Upper lobe of left lung (tissue), 6 donors: ENCODE results near the gene EFCAB10. TPM values are rescaled to one million over a fixed set of nuclear protein-coding genes. Genes with fewer than 3 reads are reported as not detected.
"Not testable (repeated sequence)": the region's sequence is repeated elsewhere in the genome, so short reads cannot be mapped to it uniquely, and the experiment has no call there.

Experiments used
- ATAC-seq, 2 donors: fragments of 200-7000 bp; cut with Tn5 transposase; one replicate each; pipeline ENCODE4 v1.9.1; 2022; ENCODE audit warnings: mild to moderate bottlenecking in 2 of 2, moderate library complexity in 2 of 2; ENCODE audit not compliant: low FRiP score in 2 of 2
- DNase-seq, 2 donors: peaks; one replicate each; pipeline ENCODE4 v3.0.0-alpha.2; 2019 to 2020
- H3K27ac ChIP-seq, 4 donors: fragments of 200-600 bp; sonication (generic); one replicate each; pipeline ENCODE4 v1.5.1; 2016 to 2019
- H3K27me3 ChIP-seq, 4 donors: fragments of 200-600 bp; sonication (generic); one replicate each; pipeline ENCODE4 v1.5.1; 2017 to 2019
- H3K36me3 ChIP-seq, 4 donors: fragments of 200-600 bp; sonication (generic); one replicate each; pipeline ENCODE4 v1.5.1; 2016 to 2019
- H3K4me1 ChIP-seq, 4 donors: fragments of 200-600 bp; sonication (generic); one replicate each; pipeline ENCODE4 v1.5.1; 2018 to 2019
- H3K4me3 ChIP-seq, 4 donors: fragments of 200-600 bp; sonication (generic); one replicate each; pipeline ENCODE4 v1.5.1; 2017 to 2019; ENCODE audit warnings: mild to moderate bottlenecking in 2 of 4, moderate library complexity in 1 of 4
- H3K9me3 ChIP-seq, 4 donors: fragments of 200-600 bp; sonication (generic); one replicate each; pipeline ENCODE4 v1.5.1; 2018 to 2019
- EP300 ChIP-seq, 4 donors: sonication (generic); formaldehyde crosslinking; IDR thresholded peaks; one replicate each; pipeline ENCODE4 v1.5.1; 2017; ENCODE audit warnings: antibody characterized with exemption in 4 of 4, control low read depth in 2 of 4
- POLR2A ChIP-seq, 4 donors: fragments of 450-650 bp; IDR thresholded peaks; one replicate each; pipeline ENCODE4 v1.5.1; 2016 to 2017; ENCODE audit warnings: antibody characterized with exemption in 4 of 4, mild to moderate bottlenecking in 2 of 4
- POLR2AphosphoS5 ChIP-seq, 2 donors: sonication (generic); formaldehyde crosslinking; IDR thresholded peaks; one replicate each; pipeline ENCODE4 v1.5.1; 2017; ENCODE audit warnings: antibody characterized with exemption in 2 of 2
- WGBS, 2 donors: methylation state at CpG; one replicate each; pipeline ENCODE4 v1.1.5; 2017 to 2018; 5-methylcytosine and 5-hydroxymethylcytosine counted together
- total RNA-seq, 6 donors: library from RNA; depleted of rRNA in 4 of 6; stranded (reverse); fragments of >200 nt in 4 of 6; gene quantifications; one replicate each; pipeline versions ENCODE4 v1.1.0 to v1.2.1, GENCODE V29; 2016 to 2021
- TF ChIP-seq, protein P1 (sequence below), 6 experiments: fragments of 450-650 bp in 4 of 6; fragments of 200-600 bp in 2 of 6; sonication (generic) in 2 of 6; IDR thresholded peaks; one replicate each; pipeline ENCODE4 v1.5.1; 2016 to 2019; ENCODE audit warnings: antibody characterized with exemption in 6 of 6
- donor health status: DM: no; HTN: no; CAD: no; lungs with moderate emphysema.
- donor health status: DM: no; HTN: yes; CAD: no; lungs with severe emphysema.

The EFCAB10 gene
- total RNA-seq, 6 donors from 2014 or later: 0.86 to 26.2 (median 5.1) TPM; not detected in 1

DNA sequence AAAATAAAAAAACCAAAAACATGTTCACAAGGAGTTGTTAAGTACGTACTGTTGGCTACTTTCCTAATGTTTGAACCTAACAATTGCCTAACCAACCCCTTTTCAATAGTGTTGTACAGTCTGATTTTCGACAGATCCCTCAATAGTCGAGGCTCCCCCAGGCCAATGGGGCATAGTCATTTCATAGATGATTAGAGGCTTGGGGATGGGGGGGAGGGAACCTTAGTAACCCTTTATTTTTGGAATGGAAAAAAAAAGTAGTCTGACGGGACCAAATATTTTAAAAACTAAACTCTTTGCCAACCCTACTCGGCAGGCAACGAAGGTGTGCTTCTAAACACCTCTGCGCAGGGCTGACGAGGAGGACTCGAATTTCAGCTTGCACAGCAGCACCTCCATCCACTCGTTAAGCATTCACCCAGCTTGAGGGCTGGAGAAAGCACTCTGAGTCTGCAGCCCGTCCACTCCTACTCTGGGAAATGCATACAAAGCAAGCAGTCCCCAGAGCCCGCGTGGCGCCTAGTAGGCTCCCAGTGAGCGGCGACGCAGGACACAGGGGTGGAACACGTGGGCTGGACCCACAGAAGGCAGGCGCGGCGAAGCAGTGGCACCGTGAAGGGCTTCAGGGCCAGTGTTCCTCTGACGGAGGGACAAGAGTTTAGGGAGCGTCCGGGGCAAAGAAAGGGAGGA, 60.1 kb downstream of the EFCAB10 start:
- Histone ChIP-seq H3K9me3 (no peaks in the 10 kb centered on the region), H3K4me3 (peak overlapping the region; percentile 69 to 91 (median 82)), H3K27ac (peak overlapping the region; percentile 81 to 93 (median 88)), H3K4me1 (peaks cover 4 to 23% (median 14%) of the 10 kb centered on the region in 4 donors), H3K27me3 (no peaks in the 10 kb centered on the region), H3K36me3 (no peaks in the 10 kb centered on the region)
- ATAC-seq: peak; percentile 54 to 74
- no peak for TF ChIP-seq EP300 (IDR thresholded peaks at IDR 0.05)
- TF ChIP-seq, protein P1, sequence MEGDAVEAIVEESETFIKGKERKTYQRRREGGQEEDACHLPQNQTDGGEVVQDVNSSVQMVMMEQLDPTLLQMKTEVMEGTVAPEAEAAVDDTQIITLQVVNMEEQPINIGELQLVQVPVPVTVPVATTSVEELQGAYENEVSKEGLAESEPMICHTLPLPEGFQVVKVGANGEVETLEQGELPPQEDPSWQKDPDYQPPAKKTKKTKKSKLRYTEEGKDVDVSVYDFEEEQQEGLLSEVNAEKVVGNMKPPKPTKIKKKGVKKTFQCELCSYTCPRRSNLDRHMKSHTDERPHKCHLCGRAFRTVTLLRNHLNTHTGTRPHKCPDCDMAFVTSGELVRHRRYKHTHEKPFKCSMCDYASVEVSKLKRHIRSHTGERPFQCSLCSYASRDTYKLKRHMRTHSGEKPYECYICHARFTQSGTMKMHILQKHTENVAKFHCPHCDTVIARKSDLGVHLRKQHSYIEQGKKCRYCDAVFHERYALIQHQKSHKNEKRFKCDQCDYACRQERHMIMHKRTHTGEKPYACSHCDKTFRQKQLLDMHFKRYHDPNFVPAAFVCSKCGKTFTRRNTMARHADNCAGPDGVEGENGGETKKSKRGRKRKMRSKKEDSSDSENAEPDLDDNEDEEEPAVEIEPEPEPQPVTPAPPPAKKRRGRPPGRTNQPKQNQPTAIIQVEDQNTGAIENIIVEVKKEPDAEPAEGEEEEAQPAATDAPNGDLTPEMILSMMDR (IDR thresholded peaks at IDR 0.05): no peak
- TF ChIP-seq POLR2AphosphoS5 (IDR thresholded peaks at IDR 0.05): no peak
- TF ChIP-seq POLR2A (IDR thresholded peaks at IDR 0.05): peak in 1 of 4 donors; percentile 7
- WGBS, 2 donors: 7 to 42% methylated on average over 10 to 25 of the region's 25 CpGs
- DNase-seq: peak in 1 of 2 donors; percentile 70

DNA sequence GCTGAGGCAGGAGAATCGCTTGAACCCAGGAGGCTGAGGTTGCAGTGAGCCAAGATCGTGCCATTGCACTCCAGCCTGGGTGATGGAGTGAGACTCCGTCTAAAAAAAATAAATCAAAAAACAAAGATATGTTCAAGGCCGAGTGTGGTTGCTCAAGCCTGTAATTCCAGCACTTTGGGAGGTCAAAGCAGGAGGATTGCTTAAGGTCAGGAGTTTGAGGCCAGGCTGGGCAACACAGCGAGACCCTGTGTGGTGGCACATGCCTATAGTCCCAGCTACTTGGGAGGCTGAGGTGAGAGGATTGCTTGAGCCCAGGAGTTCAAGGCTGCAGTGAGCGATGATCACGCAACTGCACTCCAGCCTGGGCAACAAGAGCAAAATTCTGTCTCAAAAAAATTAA, 60.7 kb downstream of the EFCAB10 start:
- H3K4me3 ChIP-seq: peak overlapping the region in 1 of 4 donors; percentile 85
- H3K4me1 ChIP-seq: peaks cover 4 to 23% (median 14%) of the 10 kb centered on the region in 4 donors
- not testable (repeated sequence) for DNase-seq, H3K9me3 ChIP-seq, H3K27ac ChIP-seq, H3K27me3 ChIP-seq, ATAC-seq, H3K36me3 ChIP-seq
- WGBS, 2 donors: 84 to 85% methylated on average over 7 of the region's 7 CpGs

DNA sequence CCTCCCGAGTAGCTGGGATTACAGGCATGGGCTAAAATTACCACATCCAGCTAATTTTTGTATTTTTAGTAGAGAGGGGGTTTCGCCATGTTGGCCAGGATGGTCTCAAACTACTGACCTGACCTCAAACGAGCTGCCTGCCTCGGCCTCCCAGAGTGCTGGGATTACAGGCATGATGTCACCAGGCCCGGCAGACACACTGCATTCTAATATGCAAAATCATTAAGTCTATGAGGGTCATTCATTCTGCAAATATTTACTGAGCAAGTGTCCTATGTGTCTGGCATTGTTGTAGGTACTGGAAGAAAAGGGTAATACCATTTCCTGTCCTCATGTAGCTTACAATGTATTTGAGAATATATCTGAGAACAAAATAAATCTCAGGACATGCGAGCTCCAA, 61.9 kb downstream of the EFCAB10 start:
- Histone ChIP-seq H3K4me3 (no peak overlapping the region), H3K36me3 (no peaks in the 10 kb centered on the region), H3K27me3 (no peaks in the 10 kb centered on the region), H3K27ac (no peak overlapping the region), H3K9me3 (no peaks in the 10 kb centered on the region), H3K4me1 (peaks cover 4 to 23% (median 14%) of the 10 kb centered on the region in 4 donors)
- ATAC-seq (no peak), DNase-seq (no peak)
- TF ChIP-seq POLR2AphosphoS5 (IDR thresholded peaks at IDR 0.05): no peak
- no peak for TF ChIP-seq POLR2A (IDR thresholded peaks at IDR 0.05)
- TF ChIP-seq, protein P1 (IDR thresholded peaks at IDR 0.05): no peak
- TF ChIP-seq EP300 (IDR thresholded peaks at IDR 0.05): no peak
- WGBS, 2 donors: 94 to 95% methylated on average over 4 to 6 of the region's 6 CpGs

DNA sequence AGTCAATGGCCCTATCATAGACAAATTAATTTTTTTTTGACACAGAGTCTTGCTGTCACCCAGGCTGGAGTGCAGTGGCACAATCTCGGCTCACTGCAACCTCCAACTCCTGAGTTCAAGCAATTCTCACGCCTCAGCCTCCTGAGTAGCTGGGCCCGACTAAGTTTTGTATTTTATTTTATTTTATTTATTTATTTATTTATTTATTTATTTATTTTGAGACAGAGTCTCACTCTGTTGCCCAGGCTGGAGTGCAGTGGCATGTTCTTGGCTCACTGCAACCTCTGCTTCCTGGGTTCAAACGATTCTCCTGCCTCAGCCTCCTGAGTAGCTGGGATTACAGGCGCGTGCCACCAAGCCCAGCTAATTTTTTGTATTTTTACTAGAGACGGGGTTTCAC, 65.7 kb downstream of the EFCAB10 start:
- H3K27ac ChIP-seq, H3K4me1 ChIP-seq, DNase-seq, H3K27me3 ChIP-seq, H3K36me3 ChIP-seq, H3K9me3 ChIP-seq, H3K4me3 ChIP-seq, ATAC-seq: not testable (repeated sequence)
- 96 to 98% methylated on average over 7 of the region's 7 CpGs for WGBS, 2 donors

Other genes starting within 250 kb of the EFCAB10 start
- 10 to 100 TPM; 29.6 to 55.6 (median 45.6) TPM for gene SRPK2, start 192.6 kb downstream of the EFCAB10 start, total RNA-seq
- 10 to 100 TPM in 3 of 6 donors, 1 to 10 TPM in 3; 7.3 to 16.9 (median 11.5) TPM for gene PUS7, start 59.2 kb downstream of the EFCAB10 start, total RNA-seq
- gene RINT1, start 49.3 kb downstream of the EFCAB10 start, total RNA-seq: 10 to 100 TPM in 5 of 6 donors, 1 to 10 TPM in 1; 9.4 to 24.3 (median 15.2) TPM